ENCODE data around the gene MRPL32.
"Not testable (repeated sequence)": the region's sequence is repeated elsewhere in the genome, so short reads cannot be mapped to it uniquely, and the experiment has no call there.

The MRPL32 gene

GRCh38 chr7:42931834-42932651 lies at the start of gene MRPL32, which contains the start of gene PSMA2:
TSS of gene MRPL32 (plus strand) at chr7:42932376. CDS start at chr7:42932387, 11 bp downstream.
TSS of gene PSMA2 (minus strand) at chr7:42932174. CDS start at chr7:42932158, 16 bp downstream.
- peak; percentile 99 for DNase-seq

GRCh38 chr7:42883950-42884349 lies 48.2 kb upstream of the MRPL32 start:
- no peak for DNase-seq

DNA sequence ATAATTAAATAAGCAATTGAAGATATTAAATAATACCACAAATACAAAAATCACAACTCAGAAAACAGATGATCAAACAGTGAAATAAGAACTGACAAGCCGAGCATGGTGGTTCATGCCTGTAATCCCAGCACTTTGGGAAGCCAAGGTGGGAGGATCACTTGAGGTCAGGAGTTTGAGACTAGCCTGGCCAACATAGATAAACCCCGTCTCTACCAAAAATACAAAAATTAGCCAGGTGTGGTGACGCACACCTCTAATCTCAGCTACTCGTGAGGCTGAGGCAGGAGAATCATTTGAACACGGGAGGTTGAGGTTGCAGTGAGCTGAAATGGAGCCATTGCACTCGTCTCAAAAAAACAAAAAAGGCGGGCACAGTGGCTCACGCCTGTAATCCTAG lies 47.0 kb upstream of the MRPL32 start:
- not testable (repeated sequence) for DNase-seq

GRCh38 chr7:42886129-42886528 lies 46.0 kb upstream of the MRPL32 start:
- DNase-seq = no peak

- no peak for DNase-seq
Measured at GRCh38 chr7:42886893-42887505, 45.2 kb upstream of the MRPL32 start.

- DNase-seq = peak; percentile 58
Measured at GRCh38 chr7:42893346-42894240, 38.6 kb upstream of the MRPL32 start.

DNA sequence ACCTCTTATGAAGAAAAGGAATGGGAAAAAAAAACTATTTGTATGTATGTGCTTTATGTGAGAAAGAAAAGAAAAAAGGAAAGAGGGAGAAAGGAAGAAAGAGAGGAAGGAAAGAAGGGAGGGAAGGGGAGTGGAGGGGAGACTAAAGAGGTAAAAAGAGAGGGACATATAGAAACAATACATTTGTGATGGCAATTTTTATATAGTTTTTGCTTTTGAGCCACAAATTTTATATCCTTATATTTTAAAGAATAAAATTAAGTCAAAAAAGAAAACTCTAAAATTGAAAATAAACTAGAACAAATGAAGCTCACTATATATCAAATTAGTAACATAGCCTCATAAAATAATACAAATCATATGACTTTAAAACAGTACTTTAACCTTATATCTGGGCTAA lies 31.3 kb upstream of the MRPL32 start:
- DNase-seq = no peak

DNA sequence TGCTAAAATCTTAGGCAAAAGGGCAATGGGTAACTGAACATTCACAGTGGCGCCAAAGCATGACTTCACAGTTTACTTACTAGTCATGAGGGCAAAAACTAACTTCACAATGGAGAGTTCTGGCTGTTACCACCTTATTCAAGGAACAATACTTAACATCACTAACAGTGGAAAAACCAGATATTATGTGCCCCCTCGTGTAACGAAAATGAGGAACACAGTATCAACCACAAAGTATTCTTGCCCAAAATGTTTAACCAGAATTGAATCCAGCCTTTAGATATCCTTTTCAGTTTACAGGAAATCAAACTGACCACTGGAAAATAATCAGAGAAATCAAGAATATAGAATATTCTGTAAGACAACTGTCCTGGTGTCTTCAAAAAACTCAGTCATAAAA lies 29.8 kb upstream of the MRPL32 start:
- no peak for DNase-seq

DNA sequence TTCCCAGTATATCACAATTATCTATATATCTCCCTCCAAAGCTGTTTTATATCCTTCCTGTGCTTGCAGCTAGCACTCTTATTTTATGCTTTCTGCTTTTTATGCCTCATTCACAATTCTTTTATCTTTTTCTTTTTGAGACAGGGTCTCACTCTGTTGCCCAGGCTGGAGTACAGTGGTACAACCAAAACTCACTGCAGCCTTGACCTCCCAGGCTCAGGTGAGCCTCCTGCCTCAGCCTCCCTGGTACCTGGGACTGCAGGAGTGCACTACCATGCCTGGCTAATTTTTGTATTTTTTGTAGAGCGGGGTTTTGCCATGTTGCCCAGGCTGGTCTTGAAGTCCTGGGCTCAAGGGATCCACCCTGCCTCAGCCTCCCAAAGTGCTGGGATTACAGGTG lies 26.0 kb upstream of the MRPL32 start:
- no peak for DNase-seq

DNA sequence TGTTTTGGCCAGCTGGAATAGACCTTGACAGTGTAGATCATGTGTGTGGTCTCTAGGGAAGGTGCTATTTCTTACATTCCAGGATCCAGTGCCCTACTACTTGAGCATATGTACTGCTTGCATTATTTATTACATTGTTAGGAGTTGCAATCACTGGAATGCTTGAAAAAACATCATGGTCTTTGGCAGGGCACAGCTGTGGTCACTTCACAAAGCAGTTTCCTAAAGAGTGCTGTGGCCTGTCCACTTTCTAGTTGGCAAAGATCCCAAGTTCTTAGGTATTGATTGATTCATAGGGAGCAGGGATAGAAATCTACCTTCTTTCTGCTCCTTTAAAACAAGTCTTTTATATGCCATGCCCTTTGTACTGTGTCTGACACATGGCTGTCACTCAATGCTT lies 24.9 kb upstream of the MRPL32 start:
- DNase-seq = no peak

GRCh38 chr7:42910306-42910705 lies 21.9 kb upstream of the MRPL32 start:
- no peak for DNase-seq

- DNase-seq = peak; percentile 96
Measured at GRCh38 chr7:42911454-42912447, 20.4 kb upstream of the MRPL32 start, which contains the start of gene C7orf25. TSS of gene C7orf25 (minus strand) at chr7:42912070. CDS start at chr7:42910900, 1,170 bp downstream.

DNA sequence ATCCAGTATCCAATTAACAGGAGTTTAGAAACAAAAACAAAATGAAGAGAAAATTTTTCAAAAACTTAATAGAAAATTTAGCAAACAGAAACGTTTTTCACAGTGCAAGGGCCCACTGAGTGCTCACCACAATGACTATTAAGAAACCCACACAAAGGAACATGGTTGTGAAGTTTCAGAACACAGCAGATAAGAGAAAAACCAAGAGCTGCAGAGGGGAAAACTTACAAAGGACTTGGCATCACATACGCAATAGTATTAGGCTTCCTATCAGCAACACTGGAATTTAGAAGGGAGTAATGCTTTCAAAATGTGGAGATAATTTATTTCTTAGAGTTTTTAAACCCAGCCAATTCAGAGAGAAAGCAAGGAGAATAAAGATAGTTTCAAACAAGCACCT lies 18.6 kb upstream of the MRPL32 start:
- no peak for DNase-seq

DNA sequence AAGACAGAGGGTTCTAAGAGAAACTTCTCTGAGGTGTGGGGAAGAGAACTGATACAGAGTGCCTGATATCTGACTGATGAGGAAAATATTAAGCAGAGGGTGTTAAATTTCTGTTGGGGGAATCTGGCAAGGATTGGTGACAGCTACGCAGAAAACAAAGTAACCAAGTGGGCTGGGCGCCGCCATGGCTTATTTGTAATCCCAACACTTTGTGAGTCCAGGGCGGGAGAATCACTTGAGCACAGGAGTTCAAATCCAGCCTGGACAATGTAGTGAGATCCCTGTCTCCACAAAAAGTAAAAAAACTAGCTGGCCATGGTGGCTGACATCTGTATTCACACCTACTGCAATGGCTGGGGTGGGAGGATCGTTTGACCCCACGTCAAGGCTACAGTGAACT lies 18.2 kb upstream of the MRPL32 start:
- no peak for DNase-seq

GRCh38 chr7:42914421-42915045 lies 17.6 kb upstream of the MRPL32 start:
- no peak for DNase-seq

DNA sequence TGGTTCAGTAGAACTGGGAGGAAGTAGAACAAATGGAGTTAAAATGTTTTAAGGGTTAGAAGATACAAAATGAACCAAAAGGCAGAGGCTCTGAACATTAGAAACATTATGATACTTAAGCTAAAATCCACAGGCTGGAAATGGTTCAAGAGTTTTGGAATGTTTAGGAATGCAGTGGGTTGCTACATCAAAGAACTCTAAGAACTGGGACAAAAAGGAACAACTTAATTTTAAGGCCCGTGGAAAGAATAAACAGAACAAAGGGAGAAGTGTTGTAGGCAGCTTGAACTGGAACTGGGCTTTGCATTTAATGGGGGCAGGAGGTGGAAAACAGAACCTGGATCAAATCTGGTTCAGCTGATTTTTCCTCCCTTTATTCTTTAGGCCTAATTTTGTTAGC lies 16.8 kb upstream of the MRPL32 start:
- DNase-seq = no peak

DNA sequence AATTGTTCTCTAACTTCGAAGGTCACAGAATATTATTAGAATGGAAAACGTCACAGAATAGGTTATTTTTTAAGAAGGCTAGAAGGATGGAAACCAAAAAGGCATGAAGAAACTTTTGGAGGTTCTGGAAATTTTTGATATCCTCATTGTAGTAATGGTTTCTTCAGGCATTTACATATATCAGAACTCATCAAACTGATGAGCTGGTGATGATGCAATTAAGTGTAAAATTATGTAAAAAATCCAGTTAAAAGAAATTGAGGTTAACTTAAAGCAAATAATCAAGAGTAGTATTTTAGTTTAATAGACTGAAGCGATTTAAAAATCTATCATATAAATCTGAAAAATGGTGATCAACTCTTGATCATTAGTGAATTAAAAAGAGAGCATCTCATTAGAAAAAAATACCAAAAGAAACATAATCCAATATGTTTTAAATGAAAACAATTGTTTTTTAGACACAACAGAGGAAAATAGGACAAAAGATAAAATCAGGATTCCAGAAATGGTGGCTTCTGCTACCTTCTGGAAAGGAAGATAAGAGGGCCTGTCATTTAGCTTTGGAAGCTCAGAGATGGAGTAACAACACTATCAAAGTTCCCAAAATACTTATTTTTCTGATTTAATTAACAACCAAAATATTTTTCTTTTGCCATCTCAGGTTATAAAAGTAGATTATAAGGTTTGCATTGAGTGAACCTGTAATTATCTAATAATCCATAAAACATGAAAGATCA lies 10.0 kb upstream of the MRPL32 start:
- DNase-seq = no peak

DNA sequence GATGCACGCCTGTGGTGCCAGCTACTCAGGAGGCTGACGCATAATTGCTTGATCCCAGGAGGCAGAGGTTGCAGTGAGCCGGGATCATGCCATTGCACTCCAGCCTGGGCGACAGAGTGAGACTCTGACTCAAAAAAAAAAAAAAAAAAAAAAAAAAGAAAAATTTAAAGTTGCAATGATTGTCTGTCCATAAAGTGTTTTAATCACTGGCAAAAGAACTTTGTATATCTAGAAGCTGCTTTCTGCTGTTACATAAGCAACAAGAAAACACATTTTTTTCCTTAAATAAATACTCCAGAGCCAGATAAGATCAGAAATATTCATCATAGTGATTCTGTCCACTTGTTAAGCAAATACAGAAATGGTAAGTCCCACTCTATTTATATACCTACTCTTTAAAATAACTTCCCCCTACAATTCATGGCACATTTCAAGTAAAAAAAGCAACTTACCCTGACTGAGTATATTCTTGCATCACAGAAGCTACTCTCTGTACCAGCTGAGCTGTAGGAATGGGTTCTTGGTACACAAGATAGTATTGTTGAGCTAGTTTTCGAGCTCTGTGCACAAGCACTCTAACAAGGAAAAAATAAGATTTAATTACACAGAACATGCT lies 7.8 kb upstream of the MRPL32 start:
- DNase-seq = no peak

DNA sequence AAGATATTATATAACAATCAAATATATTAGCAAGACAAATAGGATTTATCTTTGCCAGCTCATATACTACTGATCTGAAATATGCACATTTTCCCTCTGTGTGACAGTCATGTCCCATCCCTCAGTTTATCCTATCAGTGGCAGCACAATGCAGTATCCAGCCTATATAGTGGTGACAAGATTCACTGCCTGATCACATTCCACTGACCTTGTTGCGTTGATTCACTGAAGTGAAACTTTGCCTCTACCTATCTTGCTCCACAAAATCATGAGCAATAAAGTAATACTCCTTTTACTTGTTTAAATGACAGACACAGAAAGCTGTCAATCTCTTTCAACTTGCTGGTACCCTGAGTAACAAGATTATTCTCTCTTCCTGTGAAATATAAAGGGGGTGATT lies 6.5 kb upstream of the MRPL32 start:
- no peak for DNase-seq

DNA sequence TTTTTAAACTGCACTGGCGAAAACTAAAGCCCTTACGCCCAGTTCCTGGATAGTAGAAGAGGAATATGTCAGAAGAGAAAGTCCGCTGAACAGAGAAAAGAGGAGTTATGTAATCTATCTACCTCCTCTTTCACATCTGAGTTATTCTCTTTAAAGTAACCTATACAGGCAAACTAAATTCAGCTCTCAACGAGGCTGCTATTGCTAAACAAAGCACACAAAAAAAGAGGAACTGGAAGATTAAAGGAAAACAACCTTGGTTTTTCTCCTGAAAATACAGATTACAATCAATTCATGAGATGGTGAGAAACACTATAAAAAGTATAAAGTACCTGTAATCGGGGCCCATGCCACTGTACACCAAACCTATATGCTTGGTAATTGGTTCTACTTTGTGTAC lies 6.0 kb upstream of the MRPL32 start:
- DNase-seq = no peak

Measured in NCI-H1105 treated with DMSO at 0.1 percent for 48 hours (cell line).